Stimulated activated CD8-positive, alpha-beta memory T cell treated with anti-CD3 and anti-CD28 coated beads, Interleukin-15, amount 100 ng/mL, for 1 hour (primary cell): ENCODE data around the gene AKAP1.
"Not testable (repeated sequence)": the region's sequence is repeated elsewhere in the genome, so short reads cannot be mapped to it uniquely, and the experiment has no call there.

Experiments
- DNase-seq: peaks from one replicate; pipeline ENCODE4 v3.0.0-alpha.2; 2020; ENCODE audit warnings: low read depth

Gene AKAP1

GRCh38 chr17:57075193-57075592, 9.9 kb upstream of the AKAP1 start:
- no peak for DNase-seq

GRCh38 chr17:57075785-57076184, 9.3 kb upstream of the AKAP1 start:
- DNase-seq, result no peak

GRCh38 chr17:57077000-57077399, 8.0 kb upstream of the AKAP1 start:
- DNase-seq, result no peak

GRCh38 chr17:57078274-57078673, 6.8 kb upstream of the AKAP1 start:
- no peak for DNase-seq

- no peak for DNase-seq
Observed at GRCh38 chr17:57080718-57081117, 4.3 kb upstream of the AKAP1 start.

- DNase-seq, result no peak
Observed at GRCh38 chr17:57082441-57082840, 2.6 kb upstream of the AKAP1 start.

- no peak for DNase-seq
Observed at GRCh38 chr17:57084361-57084801, 665 bp upstream of the AKAP1 start.

- DNase-seq, result no peak
Observed at GRCh38 chr17:57085448-57086068, 512 bp downstream of the AKAP1 start.

GRCh38 chr17:57086069-57086930, 1.3 kb downstream of the AKAP1 start:
- no peak for DNase-seq

- no peak for DNase-seq
Observed at GRCh38 chr17:57088298-57088697, 3.3 kb downstream of the AKAP1 start.

- DNase-seq, result no peak
Observed at GRCh38 chr17:57089391-57089790, 4.3 kb downstream of the AKAP1 start.

- DNase-seq, result no peak
Observed at GRCh38 chr17:57090560-57091185, 5.6 kb downstream of the AKAP1 start.

GRCh38 chr17:57091186-57091618, 6.2 kb downstream of the AKAP1 start:
- DNase-seq, result no peak

- no peak for DNase-seq
Observed at GRCh38 chr17:57092171-57092570, 7.1 kb downstream of the AKAP1 start.

GRCh38 chr17:57092779-57093178, 7.7 kb downstream of the AKAP1 start:
- DNase-seq, result no peak

- no peak for DNase-seq
Observed at GRCh38 chr17:57096472-57097202, 11.6 kb downstream of the AKAP1 start.

GRCh38 chr17:57097832-57098421, 12.9 kb downstream of the AKAP1 start:
- no peak for DNase-seq

- no peak for DNase-seq
Observed at GRCh38 chr17:57099165-57099564, 14.1 kb downstream of the AKAP1 start.

GRCh38 chr17:57102122-57102521, 17.1 kb downstream of the AKAP1 start:
- DNase-seq, result no peak

- not testable (repeated sequence) for DNase-seq
Observed at GRCh38 chr17:57102660-57103059, 17.6 kb downstream of the AKAP1 start.

- no peak for DNase-seq
Observed at GRCh38 chr17:57104461-57105175, 19.6 kb downstream of the AKAP1 start.
